Gastroesophageal sphincter (tissue), 3 donors: ENCODE data around the gene PLAU.

Source experiments
- CTCF ChIP-seq, 4 experiments: fragments of 200-600 bp in 2 of 4; fragments of 450-650 bp in 2 of 4; sonication (generic) in 1 of 4; IDR thresholded peaks; one replicate each; pipeline ENCODE4 v1.5.1; 2017 to 2019; ENCODE audit warnings: antibody characterized with exemption in 4 of 4, mild to moderate bottlenecking in 2 of 4, moderate library complexity in 2 of 4
- EP300 ChIP-seq: sonication (generic); formaldehyde crosslinking; IDR thresholded peaks from one replicate; pipeline ENCODE4 v1.6.1; 2017; ENCODE audit warnings: antibody characterized with exemption, mild to moderate bottlenecking
- POLR2A ChIP-seq, 2 donors: fragments of 450-650 bp; IDR thresholded peaks; one replicate each; pipeline ENCODE4 v1.6.1; 2017; ENCODE audit warnings: antibody characterized with exemption in 2 of 2, mild to moderate bottlenecking in 2 of 2, moderate library complexity in 1 of 2
- POLR2AphosphoS5 ChIP-seq: sonication (generic); formaldehyde crosslinking; IDR thresholded peaks from one replicate; pipeline ENCODE4 v1.6.1; 2017; ENCODE audit warnings: antibody characterized with exemption

GRCh38 chr10:73866621-73867020 lies 44.3 kb upstream of the PLAU start:
- TF ChIP-seq POLR2AphosphoS5 (no peak), CTCF (IDR thresholded peaks at IDR 0.05) (no peak), POLR2A (IDR thresholded peaks at IDR 0.05) (no peak), EP300 (no peak)
